ENCODE data around the gene FHL1. TPM values are rescaled to one million over a fixed set of nuclear protein-coding genes. Genes with fewer than 3 reads are reported as not detected.

Gene FHL1
- total RNA-seq, 3 donors from 2014 or later = 36.8 to 472 (median 53.2) TPM

- no peak for DNase-seq
- intact Hi-C loops (cut with DNase I, micrococcal nuclease) = no loop called here
- H3K4me1 ChIP-seq (ENCODE audit: low read depth) = no peaks in the 10 kb centered on the region
- H3K36me3 ChIP-seq (ENCODE audit: low read depth) = no peaks in the 10 kb centered on the region
- no peak for ATAC-seq
- no peak overlapping the region for H3K4me3 ChIP-seq
- no peaks in the 10 kb centered on the region for H3K9me3 ChIP-seq
- TF ChIP-seq CTCF (IDR thresholded peaks at IDR 0.05) = no peak
These were observed 16.2 kb upstream of the FHL1 start for GRCh38 chrX:136130931-136131833.

- ATAC-seq (no peak), DNase-seq (no peak)
- TF ChIP-seq CTCF (IDR thresholded peaks at IDR 0.05) = no peak
- no peaks in the 10 kb centered on the region for H3K9me3 ChIP-seq
- H3K4me1 ChIP-seq (ENCODE audit: low read depth) = no peaks in the 10 kb centered on the region
- H3K4me3 ChIP-seq = no peak overlapping the region
- no peaks in the 10 kb centered on the region for H3K36me3 ChIP-seq (ENCODE audit: low read depth)
- intact Hi-C loops (cut with DNase I, micrococcal nuclease) = no loop called here
These were observed 8.4 kb upstream of the FHL1 start for GRCh38 chrX:136138939-136139338.

- Histone ChIP-seq H3K4me1 (ENCODE audit: low read depth) (no peaks in the 10 kb centered on the region), H3K4me3 (no peak overlapping the region), H3K9me3 (no peaks in the 10 kb centered on the region), H3K36me3 (ENCODE audit: low read depth) (no peaks in the 10 kb centered on the region)
- TF ChIP-seq CTCF (IDR thresholded peaks at IDR 0.05) = no peak
- DNase-seq (no peak), ATAC-seq (no peak)
- intact Hi-C loops (cut with DNase I, micrococcal nuclease) = no loop called here
These were observed 5.8 kb upstream of the FHL1 start for GRCh38 chrX:136141569-136141968.

- intact Hi-C loops (cut with DNase I, micrococcal nuclease) = no loop called here
- DNase-seq (no peak), ATAC-seq (no peak)
- Histone ChIP-seq H3K4me3 (no peak overlapping the region), H3K36me3 (ENCODE audit: low read depth) (no peaks in the 10 kb centered on the region), H3K4me1 (ENCODE audit: low read depth) (no peaks in the 10 kb centered on the region), H3K9me3 (no peaks in the 10 kb centered on the region)
- TF ChIP-seq CTCF (IDR thresholded peaks at IDR 0.05) = no peak
These were observed 4.7 kb upstream of the FHL1 start for GRCh38 chrX:136142592-136142991.

- H3K4me1 ChIP-seq (ENCODE audit: low read depth) = no peaks in the 10 kb centered on the region
- no peak for TF ChIP-seq CTCF (IDR thresholded peaks at IDR 0.05)
- no peak for DNase-seq
- intact Hi-C loops (cut with DNase I, micrococcal nuclease) = no loop called here
- no peaks in the 10 kb centered on the region for H3K9me3 ChIP-seq
- H3K4me3 ChIP-seq = no peak overlapping the region
- H3K36me3 ChIP-seq (ENCODE audit: low read depth) = no peaks in the 10 kb centered on the region
- ATAC-seq = no peak
These were observed 3.6 kb upstream of the FHL1 start for GRCh38 chrX:136143711-136144110.
